ENCODE results near the gene MYBL2.
A peak's percentile ranks its signal among the peaks of the same experiment; 100 is the strongest.

The MYBL2 gene

GRCh38 chr20:43682446-43682845 is 15.5 kb downstream of the MYBL2 start:
- no peak for DNase-seq (ENCODE audit: low read depth)

GRCh38 chr20:43686820-43687219 is 19.9 kb downstream of the MYBL2 start:
- no peak for DNase-seq (ENCODE audit: low read depth)

- DNase-seq (ENCODE audit: low read depth): no peak
Measured at GRCh38 chr20:43689165-43689564, 22.3 kb downstream of the MYBL2 start.

GRCh38 chr20:43690943-43691598 is 24.2 kb downstream of the MYBL2 start:
- DNase-seq (ENCODE audit: low read depth): no peak

GRCh38 chr20:43691928-43692524 is 25.1 kb downstream of the MYBL2 start:
- DNase-seq (ENCODE audit: low read depth): no peak

GRCh38 chr20:43694763-43695162 is 27.8 kb downstream of the MYBL2 start:
- no peak for DNase-seq (ENCODE audit: low read depth)

- DNase-seq (ENCODE audit: low read depth): no peak
Measured at GRCh38 chr20:43695571-43695970, 28.7 kb downstream of the MYBL2 start.

GRCh38 chr20:43699941-43700565 is 33.1 kb downstream of the MYBL2 start:
- no peak for DNase-seq (ENCODE audit: low read depth)

- DNase-seq (ENCODE audit: low read depth): no peak
Measured at GRCh38 chr20:43700627-43701026, 33.7 kb downstream of the MYBL2 start.

GRCh38 chr20:43702502-43702901 is 35.6 kb downstream of the MYBL2 start:
- DNase-seq (ENCODE audit: low read depth): no peak

- no peak for DNase-seq (ENCODE audit: low read depth)
Measured at GRCh38 chr20:43710370-43711044, 43.6 kb downstream of the MYBL2 start.

- no peak for DNase-seq (ENCODE audit: low read depth)
Measured at GRCh38 chr20:43711098-43711654, 44.3 kb downstream of the MYBL2 start.

GRCh38 chr20:43715044-43715443 is 48.1 kb downstream of the MYBL2 start:
- no peak for DNase-seq (ENCODE audit: low read depth)

- DNase-seq (ENCODE audit: low read depth): no peak
Measured at GRCh38 chr20:43715511-43715910, 48.6 kb downstream of the MYBL2 start.

GRCh38 chr20:43716123-43716522 is 49.2 kb downstream of the MYBL2 start:
- DNase-seq (ENCODE audit: low read depth): no peak

GRCh38 chr20:43716757-43717615 is 50.1 kb downstream of the MYBL2 start:
- no peak for DNase-seq (ENCODE audit: low read depth)

GRCh38 chr20:43717616-43717995 is 50.7 kb downstream of the MYBL2 start:
- no peak for DNase-seq (ENCODE audit: low read depth)

GRCh38 chr20:43720007-43720406 is 53.1 kb downstream of the MYBL2 start:
- DNase-seq (ENCODE audit: low read depth): no peak

- DNase-seq (ENCODE audit: low read depth): no peak
Measured at GRCh38 chr20:43721097-43721428, 54.1 kb downstream of the MYBL2 start.

GRCh38 chr20:43721429-43722152 is 54.7 kb downstream of the MYBL2 start:
- no peak for DNase-seq (ENCODE audit: low read depth)

- peak; percentile 19 for DNase-seq (ENCODE audit: low read depth)
Measured at GRCh38 chr20:43722153-43722505, 55.2 kb downstream of the MYBL2 start.
